GM12891 (cell line): ENCODE measurements around the gene HEMGN.
"Not testable (repeated sequence)": the region's sequence is repeated elsewhere in the genome, so short reads cannot be mapped to it uniquely, and the experiment has no call there.

ENCODE experiments used
- PAX5 ChIP-seq: IDR thresholded peaks from 2 replicates; pipeline ENCODE4 v1.6.1; 2011; ENCODE audit warnings: low read length, moderate library complexity, mild to moderate bottlenecking; ENCODE audit not compliant: insufficient read depth, severe bottlenecking
- POLR2A ChIP-seq: IDR thresholded peaks from 2 replicates; pipeline ENCODE4 v1.6.1; 2011; ENCODE audit warnings: low read depth, low read length, control low read depth
- POLR2AphosphoS5 ChIP-seq: IDR thresholded peaks from 2 replicates; pipeline ENCODE4 v1.6.1; 2011; ENCODE audit warnings: low read depth, low read length, control low read depth
- POU2F2 ChIP-seq: IDR thresholded peaks from 2 replicates; pipeline ENCODE4 v1.6.1; 2011; ENCODE audit warnings: low read depth, mild to moderate bottlenecking, control low read depth, low read length, moderate library complexity
- SPI1 ChIP-seq: IDR thresholded peaks from 2 replicates; pipeline ENCODE4 v1.6.1; 2011; ENCODE audit warnings: low read depth, low read length, control low read depth
- TAF1 ChIP-seq: IDR thresholded peaks from 2 replicates; pipeline ENCODE4 v1.6.1; 2011; ENCODE audit warnings: low read depth, low read length, control low read depth

DNA sequence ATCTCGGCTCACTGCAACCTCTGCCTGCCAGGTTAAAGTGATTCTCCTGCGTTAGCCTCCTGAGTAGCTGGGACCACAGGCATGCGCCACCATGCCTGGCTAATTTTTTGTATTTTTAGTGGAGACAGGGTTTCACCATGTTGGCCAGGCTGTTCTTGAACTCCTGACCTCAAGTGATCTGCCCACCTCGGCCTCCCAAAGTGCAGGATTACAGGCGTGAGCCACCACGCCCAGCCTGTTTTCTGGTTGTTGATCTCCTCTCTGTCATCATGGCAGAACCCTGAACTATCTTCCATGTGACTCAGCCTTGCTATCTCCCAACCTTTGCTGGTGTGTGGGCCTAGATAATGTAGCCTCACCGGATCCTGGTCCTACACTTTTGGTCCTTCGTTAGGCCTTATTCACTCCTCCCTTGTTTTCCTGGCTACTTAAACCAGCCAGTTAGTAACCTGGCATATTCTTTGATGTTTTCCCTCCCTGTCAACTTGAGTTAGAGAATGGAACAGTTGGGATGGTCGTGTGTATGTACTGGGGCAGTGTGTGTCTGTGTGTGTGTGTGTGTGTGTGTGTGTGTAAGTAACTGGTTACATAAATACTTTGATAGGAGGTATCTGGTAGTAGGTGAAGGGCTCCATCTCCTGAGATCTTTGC lies 22.8 kb upstream of the HEMGN start:
- not testable (repeated sequence) for TF ChIP-seq SPI1, POLR2A, POLR2AphosphoS5, TAF1, POU2F2, PAX5
